HUDEP-2 (cell line): ENCODE data around the gene BUD23.
"Not testable (repeated sequence)": the region's sequence is repeated elsewhere in the genome, so short reads cannot be mapped to it uniquely, and the experiment has no call there.

ENCODE experiments used
- DNase-seq, 76 experiments: peaks; one replicate each; lab custom pipeline; 2025; ENCODE audit not compliant: unreplicated experiment in 76 of 76; lab: John Stamatoyannopoulos, UW

The BUD23 gene

GRCh38 chr7:73667344-73668102 lies 15.9 kb upstream of the BUD23 start, which contains the start of gene VPS37D:
TSS of gene VPS37D (plus strand) at chr7:73667831. CDS start at chr7:73667959, 128 bp downstream.
- peak in 74 of 76 experiments; percentile 23 to 93 (median 79) for DNase-seq

GRCh38 chr7:73668103-73668885 lies 15.1 kb upstream of the BUD23 start:
- no peak for DNase-seq

- no peak for DNase-seq
Measured at GRCh38 chr7:73668886-73669230, 14.5 kb upstream of the BUD23 start.

GRCh38 chr7:73669288-73669701 lies 14.1 kb upstream of the BUD23 start:
- DNase-seq: no peak

GRCh38 chr7:73669858-73670385 lies 13.5 kb upstream of the BUD23 start:
- no peak for DNase-seq

GRCh38 chr7:73671322-73671661 lies 12.1 kb upstream of the BUD23 start:
- no peak for DNase-seq

- DNase-seq: no peak
Measured at GRCh38 chr7:73671857-73672445, 11.4 kb upstream of the BUD23 start.

- DNase-seq: no peak
Measured at GRCh38 chr7:73674468-73675124, 8.8 kb upstream of the BUD23 start.

GRCh38 chr7:73676062-73676461 lies 7.3 kb upstream of the BUD23 start:
- not testable (repeated sequence) for DNase-seq

GRCh38 chr7:73678862-73679261 lies 4.5 kb upstream of the BUD23 start:
- peak in 2 of 76 experiments; percentile 10 to 11 for DNase-seq

- DNase-seq: no peak
Measured at GRCh38 chr7:73679709-73680108, 3.7 kb upstream of the BUD23 start.

GRCh38 chr7:73680501-73680900 lies 2.9 kb upstream of the BUD23 start:
- DNase-seq: no peak

GRCh38 chr7:73681031-73681430 lies 2.4 kb upstream of the BUD23 start:
- peak in 2 of 76 experiments; percentile 10 to 11 for DNase-seq

GRCh38 chr7:73682745-73683055 lies 697 bp upstream of the BUD23 start:
- DNase-seq: no peak

- peak in 5 of 76 experiments; percentile 12 to 35 (median 17) for DNase-seq
Measured at GRCh38 chr7:73683788-73684693, 644 bp downstream of the BUD23 start.

- DNase-seq: no peak
Measured at GRCh38 chr7:73685311-73685710, 1.9 kb downstream of the BUD23 start.

- DNase-seq: no peak
Measured at GRCh38 chr7:73688288-73688687, 4.9 kb downstream of the BUD23 start.

- DNase-seq: no peak
Measured at GRCh38 chr7:73690646-73691045, 7.2 kb downstream of the BUD23 start.

- no peak for DNase-seq
Measured at GRCh38 chr7:73696372-73696771, 13.0 kb downstream of the BUD23 start.

- DNase-seq: no peak
Measured at GRCh38 chr7:73698410-73698809, 15.0 kb downstream of the BUD23 start.
